HG03045 (cell line): Measurements from ENCODE around the gene BAIAP2L2.
"Not testable (repeated sequence)": the region's sequence is repeated elsewhere in the genome, so short reads cannot be mapped to it uniquely, and the experiment has no call there.

Source experiments
- ATAC-seq: cut with Tn5 transposase; IDR thresholded peaks from one replicate; pipeline ENCODE4 v1.9.1; 2021; ENCODE audit warnings: mild to moderate bottlenecking, moderate library complexity; ENCODE audit not compliant: unreplicated experiment

Gene BAIAP2L2

GRCh38 chr22:38129021-38129420 lies 18.5 kb upstream of the BAIAP2L2 start:
- ATAC-seq: no peak

- no peak for ATAC-seq
These were observed 17.4 kb upstream of the BAIAP2L2 start for GRCh38 chr22:38127869-38128268.

- no peak for ATAC-seq
These were observed 16.6 kb upstream of the BAIAP2L2 start for GRCh38 chr22:38126928-38127668.

- no peak for ATAC-seq
These were observed 15.3 kb upstream of the BAIAP2L2 start for GRCh38 chr22:38125751-38126201.

GRCh38 chr22:38125038-38125610 lies 14.6 kb upstream of the BAIAP2L2 start:
- no peak for ATAC-seq

GRCh38 chr22:38124236-38124974 lies 13.9 kb upstream of the BAIAP2L2 start:
- no peak for ATAC-seq

- no peak for ATAC-seq
These were observed 12.1 kb upstream of the BAIAP2L2 start for GRCh38 chr22:38122616-38123015.

- no peak for ATAC-seq
These were observed 10.1 kb upstream of the BAIAP2L2 start for GRCh38 chr22:38120359-38121110.

- ATAC-seq: not testable (repeated sequence)
These were observed 8.3 kb upstream of the BAIAP2L2 start for GRCh38 chr22:38118747-38119146.

- no peak for ATAC-seq
These were observed 7.7 kb upstream of the BAIAP2L2 start for GRCh38 chr22:38118182-38118581.

GRCh38 chr22:38117556-38117955 lies 7.1 kb upstream of the BAIAP2L2 start:
- ATAC-seq: not testable (repeated sequence)

- no peak for ATAC-seq
These were observed 5.1 kb upstream of the BAIAP2L2 start for GRCh38 chr22:38115423-38116205.

- ATAC-seq: no peak
These were observed 4.3 kb upstream of the BAIAP2L2 start for GRCh38 chr22:38114484-38115398.

- ATAC-seq: no peak
These were observed 1.9 kb upstream of the BAIAP2L2 start for GRCh38 chr22:38112381-38112780.

GRCh38 chr22:38111925-38112355 lies 1.5 kb upstream of the BAIAP2L2 start:
- ATAC-seq: no peak

GRCh38 chr22:38110863-38111852 lies 674 bp upstream of the BAIAP2L2 start:
- no peak for ATAC-seq

GRCh38 chr22:38109371-38110001 lies 998 bp downstream of the BAIAP2L2 start:
- ATAC-seq: no peak
